Left ventricle myocardium inferior (tissue), 1 donor: Measurements from ENCODE around the gene NOL7. TPM values are rescaled to one million over a fixed set of nuclear protein-coding genes. Genes with fewer than 3 reads are reported as not detected.

Experiments
- DNase-seq: peaks from one replicate; pipeline ENCODE4 v3.0.0-alpha.2; 2020
- H3K27ac ChIP-seq: fragments of 200-600 bp; replicated peaks from 2 replicates; pipeline ENCODE4 v1.8.0; 2021
- H3K27me3 ChIP-seq: fragments of 200-600 bp; 2 replicates; pipeline ENCODE4 v1.8.0; 2021; ENCODE audit warnings: low read depth
- H3K36me3 ChIP-seq: fragments of 200-600 bp; 2 replicates; pipeline ENCODE4 v1.8.0; 2021
- H3K4me1 ChIP-seq: fragments of 200-600 bp; 2 replicates; pipeline ENCODE4 v1.8.0; 2021
- H3K4me3 ChIP-seq: fragments of 200-600 bp; 2 replicates; pipeline ENCODE4 v1.8.0; 2021; ENCODE audit warnings: mild to moderate bottlenecking, moderate library complexity
- H3K9me3 ChIP-seq: fragments of 200-600 bp; replicated peaks from 2 replicates; pipeline ENCODE4 v1.8.0; 2021
- CTCF ChIP-seq: fragments of 200-600 bp; IDR thresholded peaks from 2 replicates; pipeline ENCODE4 v1.8.0; 2021; ENCODE audit warnings: antibody characterized with exemption, mild to moderate bottlenecking, borderline replicate concordance
- intact Hi-C: fragments of 100-400 bp; cut with micrococcal nuclease; formaldehyde crosslinking; loops from one replicate; pipeline ENCODE4 v1.11.0; 2022
- total RNA-seq: library from RNA; stranded (reverse); fragmentation: NEBNext Ultra II Directional; extraction: Animal tissue kit (Norgen Biotek cat#: 25700); gene quantifications from one replicate; pipeline ENCODE4 v1.2.1, GENCODE V29; 2021
- donor health status: DM: no; HTN: yes; CAD: no; lungs with severe emphysema.

Gene NOL7
- total RNA-seq, 1 donor from 2014 or later, result 46.9 TPM

- DNase-seq, result no peak
- Histone ChIP-seq H3K4me3 (no peak overlapping the region), H3K27me3 (no peaks in the 10 kb centered on the region), H3K27ac (no peak overlapping the region), H3K36me3 (peaks cover 16% of the 10 kb centered on the region), H3K4me1 (no peaks in the 10 kb centered on the region), H3K9me3 (no peaks in the 10 kb centered on the region)
- intact Hi-C loops, result no loop called here
- TF ChIP-seq CTCF, result no peak
Measured at GRCh38 chr6:13653296-13653695, 38.2 kb downstream of the NOL7 start.

- Histone ChIP-seq H3K4me1 (peaks cover 3% of the 10 kb centered on the region), H3K27me3 (no peaks in the 10 kb centered on the region), H3K9me3 (no peaks in the 10 kb centered on the region), H3K27ac (no peak overlapping the region), H3K4me3 (no peak overlapping the region), H3K36me3 (peaks cover 16% of the 10 kb centered on the region)
- intact Hi-C loops, result no loop called here
- no peak for TF ChIP-seq CTCF
- DNase-seq, result no peak
Measured at GRCh38 chr6:13654496-13654895, 39.4 kb downstream of the NOL7 start.

GRCh38 chr6:13655700-13656099, 40.6 kb downstream of the NOL7 start:
- Histone ChIP-seq H3K4me3 (no peak overlapping the region), H3K27me3 (no peaks in the 10 kb centered on the region), H3K9me3 (no peaks in the 10 kb centered on the region), H3K36me3 (peaks cover 11% of the 10 kb centered on the region), H3K27ac (no peak overlapping the region), H3K4me1 (peaks cover 15% of the 10 kb centered on the region)
- no peak for DNase-seq
- no peak for TF ChIP-seq CTCF
- intact Hi-C loops, result no loop called here

- Histone ChIP-seq H3K4me1 (peaks cover 55% of the 10 kb centered on the region), H3K9me3 (no peaks in the 10 kb centered on the region), H3K4me3 (no peak overlapping the region), H3K27me3 (no peaks in the 10 kb centered on the region), H3K36me3 (no peaks in the 10 kb centered on the region), H3K27ac (no peak overlapping the region)
- TF ChIP-seq CTCF, result no peak
- no peak for DNase-seq
- intact Hi-C loops, result no loop called here
Measured at GRCh38 chr6:13660273-13660672, 45.1 kb downstream of the NOL7 start.

GRCh38 chr6:13660893-13661292, 45.8 kb downstream of the NOL7 start:
- H3K4me3 ChIP-seq, result no peak overlapping the region
- H3K4me1 ChIP-seq, result peaks cover 55% of the 10 kb centered on the region

More at GRCh38 chr6:13660893-13661292, 45.8 kb downstream of the NOL7 start:
- Histone ChIP-seq H3K36me3 (no peaks in the 10 kb centered on the region), H3K27ac (no peak overlapping the region), H3K27me3 (no peaks in the 10 kb centered on the region), H3K9me3 (no peaks in the 10 kb centered on the region)
- TF ChIP-seq CTCF, result no peak
- intact Hi-C loops, result no loop called here
- no peak for DNase-seq
